CD1c-positive myeloid dendritic cell (primary cell): Measurements from ENCODE around the gene SERPINB2.
"Not testable (repeated sequence)": the region's sequence is repeated elsewhere in the genome, so short reads cannot be mapped to it uniquely, and the experiment has no call there.

Experiments used
- DNase-seq: peaks from one replicate; pipeline ENCODE4 v3.0.0-alpha.2; 2016; ENCODE audit errors: extremely low spot score

SERPINB2 gene

GRCh38 chr18:63936156-63936931 is 48.8 kb downstream of the SERPINB2 start:
- DNase-seq: peak; percentile 87

- DNase-seq: no peak
Observed at GRCh38 chr18:63936932-63937393, 49.5 kb downstream of the SERPINB2 start.

GRCh38 chr18:63940008-63940407 is 52.5 kb downstream of the SERPINB2 start:
- DNase-seq: no peak

DNA sequence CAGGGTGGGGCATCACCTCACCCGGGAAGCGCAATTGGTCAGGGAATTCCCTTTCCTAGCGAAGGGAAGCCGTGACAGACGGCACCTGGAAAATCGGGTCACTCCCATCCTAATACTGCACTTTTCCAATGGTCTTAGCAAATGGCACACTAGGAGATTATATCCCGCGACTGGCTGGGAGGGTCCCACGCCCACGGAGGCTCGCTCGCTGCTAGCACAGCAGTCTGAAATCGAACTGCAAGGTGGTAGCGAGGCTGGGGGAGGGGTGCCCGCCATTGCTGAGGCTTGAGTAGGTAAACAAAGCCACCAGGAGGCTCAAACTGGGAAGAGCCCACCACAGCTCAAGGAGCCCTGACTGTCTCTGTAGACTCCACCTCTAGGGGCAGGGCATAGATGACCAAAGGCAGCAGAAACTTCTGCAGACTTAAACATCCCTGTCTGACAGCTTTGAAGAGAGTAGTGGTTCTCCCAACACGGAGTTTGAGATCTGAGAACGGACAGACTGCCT is 53.1 kb downstream of the SERPINB2 start:
- DNase-seq: not testable (repeated sequence)

- DNase-seq: no peak
Observed at GRCh38 chr18:63947051-63947790, 59.7 kb downstream of the SERPINB2 start.

DNA sequence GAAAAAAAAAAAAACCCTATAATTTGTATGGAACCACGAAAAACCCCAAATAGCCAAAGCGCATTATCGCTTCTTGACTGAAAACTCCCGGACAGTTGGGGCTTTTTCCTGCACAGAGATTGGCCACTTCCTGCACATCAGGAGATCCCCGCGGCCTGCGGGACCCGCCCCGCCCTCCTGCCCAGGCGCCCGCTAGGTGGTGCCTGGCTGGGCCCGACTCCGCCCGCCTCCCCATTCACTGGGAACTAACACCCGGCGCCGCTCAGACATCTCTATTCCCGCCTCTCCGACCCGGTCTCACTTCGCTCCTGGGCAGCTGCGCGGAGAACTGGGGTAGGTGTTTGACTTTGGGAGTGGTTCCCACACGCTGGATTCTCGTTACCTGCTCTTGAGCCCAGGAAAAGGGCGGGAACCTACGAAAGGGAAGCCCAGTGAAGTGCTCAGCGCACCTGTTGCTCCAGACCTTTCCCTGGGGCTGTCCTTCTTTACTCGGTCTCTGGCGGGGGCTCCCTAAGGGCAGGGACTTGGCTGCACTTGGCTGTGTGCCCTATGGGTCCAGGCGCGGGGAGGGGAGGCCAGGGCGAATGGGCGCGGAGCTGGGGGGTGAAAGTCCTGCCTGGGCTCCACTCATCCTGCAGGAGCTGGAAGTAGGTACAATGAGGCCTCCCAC is 61.7 kb downstream of the SERPINB2 start, which contains the start of gene HMSD:
TSS of gene HMSD (plus strand) at position 234 of the 670 bp plus-strand sequence. CDS start 4,155 bp downstream, outside the sequence.
- DNase-seq: peak; percentile 71

DNA sequence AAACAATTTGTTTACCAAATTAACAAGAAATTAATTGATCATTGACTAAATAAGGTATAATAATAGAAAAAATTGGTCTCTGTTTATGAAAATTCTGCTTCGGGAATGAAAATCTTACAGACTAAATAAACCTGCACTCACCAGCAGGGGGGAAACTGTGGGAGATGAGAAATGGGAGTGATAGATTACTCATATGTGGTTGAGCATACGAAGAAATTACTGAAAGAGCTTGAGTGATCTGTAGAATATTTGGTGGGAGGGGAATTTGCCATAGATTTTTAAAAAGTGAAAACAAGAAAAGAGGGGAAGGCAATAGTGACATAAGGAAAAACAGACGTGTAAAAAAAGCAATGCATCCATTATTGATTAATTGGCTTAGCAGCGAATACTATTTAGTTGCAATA is 63.8 kb downstream of the SERPINB2 start:
- no peak for DNase-seq
